GM19239 (cell line): ENCODE results near the gene GALNT18.

Experiments
- DNase-seq: peaks from one replicate; pipeline ENCODE4 v3.0.0; 2011; ENCODE audit warnings: low spot score; ENCODE audit not compliant: insufficient read length
- FAIRE-seq: peaks from 2 replicates; lab custom pipeline; 2011; peaks lifted over from hg19 to GRCh38; lab: Jason Lieb, UNC

GALNT18 gene

GRCh38 chr11:11422411-11423128 lies 199.2 kb downstream of the GALNT18 start:
- DNase-seq: no peak
- no peak for FAIRE-seq

GRCh38 chr11:11421509-11421908 lies 200.3 kb downstream of the GALNT18 start:
- FAIRE-seq (no peak), DNase-seq (no peak)

GRCh38 chr11:11420899-11421285 lies 200.9 kb downstream of the GALNT18 start:
- no peak for DNase-seq
- FAIRE-seq: no peak

- FAIRE-seq (no peak), DNase-seq (no peak)
Observed at GRCh38 chr11:11420191-11420898, 201.5 kb downstream of the GALNT18 start.

- DNase-seq (no peak), FAIRE-seq (no peak)
Observed at GRCh38 chr11:11419747-11420146, 202.1 kb downstream of the GALNT18 start.

GRCh38 chr11:11416917-11417316 lies 204.9 kb downstream of the GALNT18 start:
- DNase-seq (no peak), FAIRE-seq (no peak)

GRCh38 chr11:11416502-11416901 lies 205.3 kb downstream of the GALNT18 start:
- no peak for DNase-seq
- no peak for FAIRE-seq

GRCh38 chr11:11415901-11416300 lies 205.9 kb downstream of the GALNT18 start:
- FAIRE-seq: no peak

GRCh38 chr11:11414996-11415395 lies 206.8 kb downstream of the GALNT18 start:
- DNase-seq (no peak), FAIRE-seq (no peak)

More at GRCh38 chr11:11415901-11416300, 205.9 kb downstream of the GALNT18 start:
- DNase-seq: no peak

GRCh38 chr11:11413776-11414175 lies 208.0 kb downstream of the GALNT18 start:
- FAIRE-seq: no peak
- no peak for DNase-seq

GRCh38 chr11:11411401-11411985 lies 210.3 kb downstream of the GALNT18 start:
- DNase-seq (no peak), FAIRE-seq (no peak)

GRCh38 chr11:11409901-11410300 lies 211.9 kb downstream of the GALNT18 start:
- no peak for FAIRE-seq
- no peak for DNase-seq

- FAIRE-seq (no peak), DNase-seq (no peak)
Observed at GRCh38 chr11:11409224-11409623, 212.6 kb downstream of the GALNT18 start.

GRCh38 chr11:11408436-11409221 lies 213.2 kb downstream of the GALNT18 start:
- FAIRE-seq (no peak), DNase-seq (no peak)

GRCh38 chr11:11407763-11408084 lies 214.1 kb downstream of the GALNT18 start:
- FAIRE-seq (no peak), DNase-seq (no peak)

GRCh38 chr11:11407065-11407762 lies 214.6 kb downstream of the GALNT18 start:
- DNase-seq: no peak
- no peak for FAIRE-seq

GRCh38 chr11:11406652-11407051 lies 215.2 kb downstream of the GALNT18 start:
- FAIRE-seq (no peak), DNase-seq (no peak)

GRCh38 chr11:11403763-11404725 lies 217.8 kb downstream of the GALNT18 start:
- DNase-seq (no peak), FAIRE-seq (no peak)

GRCh38 chr11:11401960-11402535 lies 219.8 kb downstream of the GALNT18 start:
- DNase-seq (no peak), FAIRE-seq (no peak)
